GM19099 (cell line): ENCODE results near the gene TRHDE.

Experiments used
- POLR2A ChIP-seq: IDR thresholded peaks from 3 replicates; pipeline ENCODE4 v1.6.1; 2011; ENCODE audit warnings: low read depth; ENCODE audit not compliant: insufficient read length; ENCODE audit errors: extremely low read depth

The TRHDE gene

GRCh38 chr12:72485017-72485701 lies 213.0 kb downstream of the TRHDE start:
- TF ChIP-seq POLR2A, result no peak

- TF ChIP-seq POLR2A, result no peak
Measured at GRCh38 chr12:72491426-72491825, 219.3 kb downstream of the TRHDE start.

DNA sequence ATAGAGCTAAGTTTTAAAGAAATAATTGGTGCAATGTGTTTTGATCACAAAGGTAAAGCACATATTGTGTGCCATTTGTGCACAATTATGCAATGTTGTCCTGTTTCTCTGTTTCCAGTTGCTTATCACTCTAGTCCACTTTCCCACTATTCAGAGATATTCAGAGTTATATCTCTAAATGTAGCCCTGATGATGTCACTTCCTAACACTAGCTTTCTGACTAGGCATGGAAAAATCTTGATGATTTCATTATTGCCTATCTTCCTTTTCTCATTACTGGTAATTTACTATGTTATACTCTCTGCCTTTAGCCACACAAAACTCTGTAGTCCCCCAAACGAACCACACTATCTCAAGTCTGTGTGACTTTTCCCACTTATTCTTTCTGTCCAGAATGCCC lies 221.2 kb downstream of the TRHDE start:
- no peak for TF ChIP-seq POLR2A

GRCh38 chr12:72498354-72498753 lies 226.2 kb downstream of the TRHDE start:
- TF ChIP-seq POLR2A, result no peak

DNA sequence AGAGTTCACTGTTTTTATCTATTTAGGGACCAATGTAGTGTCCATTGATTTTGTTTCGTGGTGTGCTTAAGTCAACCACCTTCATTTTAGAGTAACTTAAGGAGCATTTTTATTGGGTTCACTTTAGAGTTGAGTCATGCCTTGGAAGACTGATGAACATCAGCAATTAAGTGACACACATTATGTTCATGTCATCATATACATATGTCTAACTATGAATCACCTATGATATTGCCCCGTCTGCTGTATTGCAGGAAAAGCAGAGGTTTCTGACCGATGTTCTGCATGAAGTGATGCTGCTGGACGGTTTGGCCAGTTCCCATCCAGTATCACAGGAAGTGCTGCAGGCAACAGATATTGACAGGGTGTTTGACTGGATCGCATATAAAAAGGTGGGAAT lies 227.1 kb downstream of the TRHDE start:
- no peak for TF ChIP-seq POLR2A

DNA sequence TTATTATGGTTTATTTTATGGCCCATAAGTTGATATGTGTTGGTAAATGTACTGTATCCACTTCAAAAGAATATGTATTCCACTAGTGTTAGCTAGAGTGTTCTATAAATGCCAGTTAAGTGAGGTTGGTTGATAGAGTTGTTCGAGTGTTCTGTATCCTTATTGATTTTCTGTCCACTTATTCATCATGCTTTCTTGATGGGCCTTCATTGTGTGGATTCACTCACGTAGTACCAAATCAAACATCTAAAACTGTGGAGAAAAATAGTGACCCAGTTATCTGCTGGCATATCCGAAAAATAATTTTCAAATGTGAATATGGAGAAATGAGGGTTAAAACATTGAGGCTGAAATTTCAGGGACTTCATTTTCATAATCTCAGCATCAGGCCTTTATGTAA lies 230.4 kb downstream of the TRHDE start:
- no peak for TF ChIP-seq POLR2A

DNA sequence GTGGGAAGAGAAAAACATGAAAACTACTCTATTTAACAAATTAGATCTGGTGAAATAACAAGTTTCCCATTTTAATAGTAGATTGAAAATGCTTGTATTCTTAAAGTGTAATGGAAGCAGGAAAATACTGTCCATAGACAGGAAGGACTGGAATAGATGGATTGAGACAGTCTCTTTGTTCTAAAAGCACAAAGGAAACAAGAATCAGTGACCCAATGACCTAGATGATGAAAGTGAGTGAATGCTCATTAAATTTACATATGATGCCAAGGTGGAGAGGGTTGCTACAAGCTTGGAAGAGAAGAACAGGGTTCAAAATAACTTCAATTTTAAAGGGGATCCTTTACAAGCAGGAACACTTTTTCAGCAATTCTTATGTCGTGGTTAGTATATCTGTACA lies 233.1 kb downstream of the TRHDE start:
- no peak for TF ChIP-seq POLR2A

- no peak for TF ChIP-seq POLR2A
Measured at GRCh38 chr12:72509891-72510290, 237.7 kb downstream of the TRHDE start.

GRCh38 chr12:72510772-72511171 lies 238.6 kb downstream of the TRHDE start:
- no peak for TF ChIP-seq POLR2A

DNA sequence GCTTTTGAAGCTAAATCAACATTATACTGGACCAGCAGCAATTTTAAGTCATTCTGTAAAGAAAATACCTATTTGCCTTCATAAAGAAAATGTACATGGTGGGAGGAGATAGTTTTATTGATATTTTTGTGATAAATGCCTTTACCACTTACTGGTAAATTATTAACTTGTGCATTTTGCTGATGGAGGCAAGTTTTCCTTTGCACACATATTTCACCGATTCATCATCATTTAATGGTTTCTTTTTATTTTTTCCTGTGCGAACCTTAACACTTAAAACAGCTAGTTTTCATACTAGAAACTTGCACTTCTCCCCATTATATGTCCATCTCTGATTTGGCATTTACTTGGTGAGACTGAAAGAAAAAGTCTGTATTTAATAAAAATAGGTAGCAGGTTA lies 239.3 kb downstream of the TRHDE start:
- no peak for TF ChIP-seq POLR2A

- TF ChIP-seq POLR2A, result no peak
Measured at GRCh38 chr12:72511906-72512305, 239.7 kb downstream of the TRHDE start.

- no peak for TF ChIP-seq POLR2A
Measured at GRCh38 chr12:72521326-72521725, 249.2 kb downstream of the TRHDE start.

DNA sequence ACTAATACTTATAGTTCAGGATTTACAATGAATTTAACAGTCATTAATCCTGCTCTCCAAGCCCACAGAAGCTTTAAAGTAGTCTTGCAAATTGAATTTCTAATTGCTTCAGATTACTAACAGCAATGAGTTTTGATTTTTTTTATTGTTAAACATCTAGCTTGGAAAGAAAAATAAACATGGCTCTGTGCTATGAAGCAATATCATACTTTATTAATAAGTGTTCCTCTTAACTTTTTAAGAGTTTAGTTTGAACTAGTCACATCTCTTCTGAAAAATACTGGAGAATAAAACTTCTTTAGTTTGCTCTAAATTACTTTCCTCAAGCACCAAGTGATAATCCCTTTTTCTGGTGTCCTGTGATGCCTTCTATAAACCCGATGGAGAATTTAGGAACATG lies 250.2 kb downstream of the TRHDE start:
- no peak for TF ChIP-seq POLR2A

GRCh38 chr12:72523754-72524153 lies 251.6 kb downstream of the TRHDE start:
- TF ChIP-seq POLR2A, result no peak

- no peak for TF ChIP-seq POLR2A
Measured at GRCh38 chr12:72535212-72535990, 263.2 kb downstream of the TRHDE start.

- TF ChIP-seq POLR2A, result no peak
Measured at GRCh38 chr12:72540811-72541210, 268.6 kb downstream of the TRHDE start.

- no peak for TF ChIP-seq POLR2A
Measured at GRCh38 chr12:72543777-72544467, 271.8 kb downstream of the TRHDE start.

DNA sequence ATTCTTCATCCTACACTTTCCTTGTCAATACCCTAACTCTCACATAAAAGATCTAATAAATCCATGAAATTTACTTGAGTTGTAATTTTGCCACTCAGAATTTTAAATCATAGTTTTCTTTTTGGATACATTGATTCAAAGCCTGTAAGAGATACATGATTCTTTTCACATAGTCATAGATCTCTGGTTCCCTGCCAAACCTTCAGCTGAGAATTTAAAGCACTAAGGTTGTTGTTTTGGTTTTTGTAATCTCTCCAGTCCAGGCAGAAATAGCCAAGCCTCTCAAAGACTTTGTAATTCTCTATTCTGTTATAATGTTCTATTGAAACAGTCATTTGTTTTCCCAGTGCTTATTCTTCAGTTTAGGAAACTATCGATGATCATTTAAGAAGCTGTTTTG lies 273.9 kb downstream of the TRHDE start:
- no peak for TF ChIP-seq POLR2A
